ENCODE measurements around the gene APOLD1.

DNA sequence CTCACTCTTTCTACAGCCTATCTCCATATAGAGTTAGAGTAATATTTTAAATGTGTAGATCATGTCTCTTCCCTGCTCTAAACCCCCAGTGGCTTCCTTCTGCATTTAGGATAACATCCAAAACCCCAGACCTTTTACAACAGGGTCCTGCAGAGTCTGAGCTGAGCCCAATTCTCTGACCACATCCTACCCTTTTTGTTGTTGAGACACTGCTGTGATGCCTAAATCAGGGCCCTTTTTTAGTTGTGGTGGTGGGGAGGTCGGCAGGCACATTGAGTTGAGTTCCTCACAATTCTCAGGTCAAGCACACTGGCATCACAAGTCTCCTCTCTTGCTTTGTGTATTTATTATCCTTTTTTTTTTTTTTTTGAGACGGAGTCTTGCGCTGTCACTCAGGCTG, 25.9 kb downstream of the APOLD1 start:
- TF ChIP-seq, protein P1, sequence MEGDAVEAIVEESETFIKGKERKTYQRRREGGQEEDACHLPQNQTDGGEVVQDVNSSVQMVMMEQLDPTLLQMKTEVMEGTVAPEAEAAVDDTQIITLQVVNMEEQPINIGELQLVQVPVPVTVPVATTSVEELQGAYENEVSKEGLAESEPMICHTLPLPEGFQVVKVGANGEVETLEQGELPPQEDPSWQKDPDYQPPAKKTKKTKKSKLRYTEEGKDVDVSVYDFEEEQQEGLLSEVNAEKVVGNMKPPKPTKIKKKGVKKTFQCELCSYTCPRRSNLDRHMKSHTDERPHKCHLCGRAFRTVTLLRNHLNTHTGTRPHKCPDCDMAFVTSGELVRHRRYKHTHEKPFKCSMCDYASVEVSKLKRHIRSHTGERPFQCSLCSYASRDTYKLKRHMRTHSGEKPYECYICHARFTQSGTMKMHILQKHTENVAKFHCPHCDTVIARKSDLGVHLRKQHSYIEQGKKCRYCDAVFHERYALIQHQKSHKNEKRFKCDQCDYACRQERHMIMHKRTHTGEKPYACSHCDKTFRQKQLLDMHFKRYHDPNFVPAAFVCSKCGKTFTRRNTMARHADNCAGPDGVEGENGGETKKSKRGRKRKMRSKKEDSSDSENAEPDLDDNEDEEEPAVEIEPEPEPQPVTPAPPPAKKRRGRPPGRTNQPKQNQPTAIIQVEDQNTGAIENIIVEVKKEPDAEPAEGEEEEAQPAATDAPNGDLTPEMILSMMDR (optimal IDR thresholded peaks at IDR 0.05 in 1 of 3, IDR thresholded peaks at IDR 0.05 in 1 of 3, conservative IDR thresholded peaks at IDR 0.05 in 1 of 3; ENCODE audit: extremely low read depth in 1 of 3, insufficient read depth in 2 of 3, low read length in 3 of 3), result no peak
- TF ChIP-seq EZH2 (IDR thresholded peaks at IDR 0.05; ENCODE audit: low read length), result no peak
